Prostate gland (tissue), 2 donors: ENCODE measurements around the gene CDC42BPB. TPM values are rescaled to one million over a fixed set of nuclear protein-coding genes. Genes with fewer than 3 reads are reported as not detected.

Experiments
- DNase-seq: peaks from one replicate; pipeline ENCODE4 v3.0.0-alpha.2; 2019; ENCODE audit warnings: low spot score
- H3K27ac ChIP-seq, 2 donors: fragments of 200-600 bp; sonication (generic); 2 replicates each; pipeline ENCODE4 v1.5.1; 2017 to 2019
- H3K27me3 ChIP-seq: fragments of 200-600 bp; sonication (generic); replicated peaks from 2 replicates; pipeline ENCODE4 v1.5.1; 2019; ENCODE audit not compliant: insufficient read depth
- H3K36me3 ChIP-seq, 2 donors: fragments of 200-600 bp; sonication (generic); 1 replicate in 1 of 2; 2 replicates in 1 of 2; pipeline versions ENCODE4 v1.5.1 to v1.8.1; 2017 to 2019
- H3K4me1 ChIP-seq: fragments of 200-600 bp; sonication (generic); replicated peaks from 2 replicates; pipeline ENCODE4 v1.5.1; 2019
- H3K4me3 ChIP-seq, 2 donors: fragments of 200-600 bp; sonication (generic); 2 replicates each; pipeline ENCODE4 v1.5.1; 2017 to 2019
- H3K9me3 ChIP-seq: fragments of 200-600 bp; sonication (generic); 2 replicates; pipeline ENCODE4 v1.5.1; 2017
- CTCF ChIP-seq, 4 experiments: fragments of 200-600 bp in 2 of 4; fragments of 450-650 bp in 2 of 4; sonication (generic) in 2 of 4; IDR thresholded peaks; 1 replicate in 3 of 4; 2 replicates in 1 of 4; pipeline ENCODE4 v1.5.1; 2016 to 2019; ENCODE audit warnings: antibody characterized with exemption in 4 of 4, mild to moderate bottlenecking in 2 of 4, moderate library complexity in 2 of 4
- POLR2A ChIP-seq: fragments of 450-650 bp; IDR thresholded peaks from one replicate; pipeline ENCODE4 v1.6.1; 2016; ENCODE audit warnings: antibody characterized with exemption, mild to moderate bottlenecking
- POLR2AphosphoS5 ChIP-seq: sonication (generic); formaldehyde crosslinking; IDR thresholded peaks from one replicate; pipeline ENCODE4 v1.6.1; 2017; ENCODE audit warnings: antibody characterized with exemption
- WGBS: methylation state at CpG from one replicate; pipeline ENCODE4 v1.1.5; 2018; 5-methylcytosine and 5-hydroxymethylcytosine counted together
- intact Hi-C: fragments of 100-400 bp; cut with DNase I; formaldehyde crosslinking; loops from one replicate; pipeline ENCODE4 v1.14.2; 2022
- total RNA-seq, 2 donors: library from RNA; depleted of rRNA; stranded (reverse); fragments of >200 nt; gene quantifications; one replicate each; pipeline ENCODE4 v1.1.0, GENCODE V29; 2016

Gene CDC42BPB
- total RNA-seq, 2 donors from 2014 or later: 78.9 to 172 TPM

- no peak overlapping the region for H3K27ac ChIP-seq
Measured at GRCh38 chr14:102941419-102942011, 115.8 kb downstream of the CDC42BPB start.

GRCh38 chr14:102940729-102941362 is 116.5 kb downstream of the CDC42BPB start:
- intact Hi-C loops: no loop called here
- WGBS: 84% methylated on average over 19 of the region's 19 CpGs
- TF ChIP-seq CTCF (IDR thresholded peaks at IDR 0.05) (no peak), POLR2A (no peak), POLR2AphosphoS5 (no peak)
- H3K9me3 ChIP-seq: no peaks in the 10 kb centered on the region
- DNase-seq: no peak
- no peak overlapping the region for H3K4me3 ChIP-seq
- no peaks in the 10 kb centered on the region for H3K27me3 ChIP-seq
- H3K36me3 ChIP-seq: peaks cover 10 to 14% of the 10 kb centered on the region in 2 donors
- peaks cover 5% of the 10 kb centered on the region for H3K4me1 ChIP-seq
- no peak overlapping the region for H3K27ac ChIP-seq

More at GRCh38 chr14:102941419-102942011, 115.8 kb downstream of the CDC42BPB start:
- Histone ChIP-seq H3K36me3 (peaks cover 10 to 20% of the 10 kb centered on the region in 2 donors), H3K4me3 (no peak overlapping the region), H3K4me1 (peaks cover 5% of the 10 kb centered on the region), H3K27me3 (no peaks in the 10 kb centered on the region), H3K9me3 (no peaks in the 10 kb centered on the region)
- 88% methylated on average over 10 of the region's 10 CpGs for WGBS
- TF ChIP-seq POLR2A: no peak
- TF ChIP-seq CTCF (IDR thresholded peaks at IDR 0.05): no peak
- TF ChIP-seq POLR2AphosphoS5: no peak
- intact Hi-C loops: no loop called here
- DNase-seq: no peak

GRCh38 chr14:102939820-102940561 is 117.4 kb downstream of the CDC42BPB start:
- intact Hi-C loops: no loop called here
- TF ChIP-seq POLR2A: no peak
- TF ChIP-seq POLR2AphosphoS5: peak; percentile 65
- peak; percentile 45 for DNase-seq

GRCh38 chr14:102939329-102939728 is 118.0 kb downstream of the CDC42BPB start:
- peaks cover 5% of the 10 kb centered on the region for H3K4me1 ChIP-seq

More at GRCh38 chr14:102939820-102940561, 117.4 kb downstream of the CDC42BPB start:
- Histone ChIP-seq H3K4me3 (no peak overlapping the region), H3K9me3 (no peaks in the 10 kb centered on the region), H3K27me3 (no peaks in the 10 kb centered on the region), H3K27ac (no peak overlapping the region), H3K36me3 (peaks cover 6 to 8% of the 10 kb centered on the region in 2 donors), H3K4me1 (peaks cover 5% of the 10 kb centered on the region)
- 86% methylated on average over 43 of the region's 43 CpGs for WGBS

More at GRCh38 chr14:102939329-102939728, 118.0 kb downstream of the CDC42BPB start:
- DNase-seq: no peak
- TF ChIP-seq POLR2AphosphoS5: no peak
- no peak for TF ChIP-seq CTCF (IDR thresholded peaks at IDR 0.05)
- no peak for TF ChIP-seq POLR2A
- H3K27ac ChIP-seq: no peak overlapping the region
- intact Hi-C loops: no loop called here
- no peaks in the 10 kb centered on the region for H3K27me3 ChIP-seq
- 89% methylated on average over 15 of the region's 18 CpGs for WGBS
- H3K36me3 ChIP-seq: peaks cover 4 to 5% of the 10 kb centered on the region in 2 donors
- no peaks in the 10 kb centered on the region for H3K9me3 ChIP-seq
- no peak overlapping the region for H3K4me3 ChIP-seq
